Pulmonary artery endothelial cell (primary cell): ENCODE measurements around the gene CCDC102B. TPM values are rescaled to one million over a fixed set of nuclear protein-coding genes. Genes with fewer than 3 reads are reported as not detected.
"Not testable (repeated sequence)": the region's sequence is repeated elsewhere in the genome, so short reads cannot be mapped to it uniquely, and the experiment has no call there.

Experiments used
- DNase-seq: peaks from one replicate; pipeline ENCODE4 v3.0.0-alpha.2; 2011; ENCODE audit warnings: low read depth, low spot score
- total RNA-seq: library from RNA; depleted of rRNA; stranded (reverse); fragments of >200 nt; gene quantifications from 2 replicates; pipeline ENCODE4 v1.2.3, GENCODE V29; 2014

The CCDC102B gene
- total RNA-seq, 1 donor from 2014 or later = 1.7 TPM

- DNase-seq = no peak
Observed at GRCh38 chr18:68897286-68897685, 99.4 kb downstream of the CCDC102B start.

GRCh38 chr18:68909579-68909978 lies 111.7 kb downstream of the CCDC102B start:
- DNase-seq = no peak

DNA sequence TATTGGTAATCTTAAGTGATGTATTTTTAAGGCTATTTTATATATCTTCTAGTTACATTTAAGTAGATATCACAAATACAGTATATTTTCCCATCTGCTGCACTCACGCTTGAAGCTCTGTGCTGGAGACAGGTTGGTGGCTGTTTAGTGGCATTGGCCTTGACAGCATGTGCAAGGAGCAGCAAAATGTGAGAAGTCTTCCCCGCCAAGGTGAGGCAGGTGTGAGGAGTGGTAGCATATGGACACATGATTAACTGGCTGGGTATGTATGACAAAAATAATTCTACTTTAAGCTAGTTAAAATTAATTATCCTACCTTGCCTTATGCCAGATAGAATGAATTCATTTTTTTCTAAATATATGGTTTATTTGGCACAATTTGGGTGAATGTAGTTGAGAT lies 117.2 kb downstream of the CCDC102B start:
- no peak for DNase-seq

- no peak for DNase-seq
Observed at GRCh38 chr18:68916734-68917133, 118.9 kb downstream of the CCDC102B start.

DNA sequence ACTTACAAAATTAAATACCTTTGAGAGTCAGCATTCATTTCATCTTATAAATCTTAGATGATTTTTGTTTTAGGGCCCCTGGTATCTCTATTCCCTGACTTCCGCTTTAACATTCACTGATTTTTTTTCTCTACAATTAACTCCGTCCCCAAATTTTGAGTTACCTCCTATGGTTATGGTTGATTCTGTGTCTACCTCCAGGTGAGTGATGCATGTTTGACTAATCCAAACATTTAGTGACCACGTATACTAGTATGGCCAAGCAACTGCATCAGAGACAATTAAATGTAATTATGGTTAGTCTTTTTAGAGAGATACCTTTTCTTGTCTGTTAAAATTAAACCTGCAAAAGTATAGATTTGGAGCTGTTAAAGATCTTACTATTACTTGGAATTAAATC lies 120.3 kb downstream of the CCDC102B start:
- DNase-seq = no peak

- DNase-seq = no peak
Observed at GRCh38 chr18:68919900-68920299, 122.0 kb downstream of the CCDC102B start.

DNA sequence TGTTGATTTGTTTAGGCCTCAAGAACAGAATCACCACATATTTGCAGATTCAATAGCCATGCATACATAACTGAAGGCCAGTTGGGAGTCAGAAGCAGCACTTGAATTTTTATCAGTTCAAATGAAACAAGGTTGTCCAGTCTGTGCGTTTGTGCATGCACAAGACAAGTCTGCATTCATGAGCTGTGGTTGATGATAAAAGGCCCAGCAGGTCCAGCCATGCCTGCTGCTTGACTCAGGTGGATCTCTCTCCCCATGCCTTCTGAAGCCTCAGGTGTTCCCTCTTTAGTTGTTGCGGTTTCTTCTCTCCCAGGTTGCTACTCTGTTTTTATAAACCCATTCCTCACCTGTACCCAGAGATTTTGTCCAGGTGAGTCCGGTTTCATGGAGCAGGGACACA lies 124.5 kb downstream of the CCDC102B start:
- DNase-seq = no peak

GRCh38 chr18:68925268-68925667 lies 127.4 kb downstream of the CCDC102B start:
- DNase-seq = no peak

GRCh38 chr18:68928762-68929675 lies 131.1 kb downstream of the CCDC102B start:
- DNase-seq = no peak

DNA sequence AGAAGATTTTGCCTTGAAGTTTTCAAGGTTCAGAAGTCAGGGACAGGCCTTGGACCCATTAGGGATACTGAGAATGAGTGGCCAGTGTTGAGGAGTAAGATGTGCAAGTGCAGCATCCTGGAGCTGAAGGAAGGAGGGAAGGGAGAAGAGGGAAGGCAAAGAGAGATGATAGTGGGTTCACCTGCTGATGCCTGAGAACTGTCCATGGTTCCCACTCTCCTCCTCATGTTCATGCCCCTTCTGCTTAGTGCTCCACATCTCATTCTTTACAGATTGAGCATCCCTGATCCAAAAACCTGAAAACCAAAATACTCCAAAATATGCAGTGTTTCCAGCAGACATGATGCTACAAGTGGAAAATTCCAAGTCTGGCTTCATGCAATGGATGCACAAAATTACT lies 137.8 kb downstream of the CCDC102B start:
- no peak for DNase-seq

- DNase-seq = no peak
Observed at GRCh38 chr18:68937029-68937599, 139.2 kb downstream of the CCDC102B start.

DNA sequence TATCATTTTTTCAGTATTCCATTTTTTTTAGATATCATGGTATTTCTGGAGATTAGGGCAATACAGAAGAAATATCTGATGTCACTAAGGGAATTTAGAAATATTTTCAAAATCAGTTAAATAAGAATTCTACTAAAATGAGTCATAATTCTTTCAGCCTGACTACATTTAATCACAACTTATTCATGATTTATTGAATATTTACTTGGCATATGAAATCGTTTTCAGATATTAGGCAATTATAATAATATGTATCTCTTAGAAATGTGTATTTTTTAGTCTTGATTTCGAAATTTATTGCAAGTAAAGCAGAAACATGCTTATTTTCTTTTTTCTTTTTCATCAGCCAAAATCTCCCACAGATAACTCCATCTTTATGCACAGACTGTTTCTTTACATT lies 142.2 kb downstream of the CCDC102B start:
- DNase-seq = no peak

DNA sequence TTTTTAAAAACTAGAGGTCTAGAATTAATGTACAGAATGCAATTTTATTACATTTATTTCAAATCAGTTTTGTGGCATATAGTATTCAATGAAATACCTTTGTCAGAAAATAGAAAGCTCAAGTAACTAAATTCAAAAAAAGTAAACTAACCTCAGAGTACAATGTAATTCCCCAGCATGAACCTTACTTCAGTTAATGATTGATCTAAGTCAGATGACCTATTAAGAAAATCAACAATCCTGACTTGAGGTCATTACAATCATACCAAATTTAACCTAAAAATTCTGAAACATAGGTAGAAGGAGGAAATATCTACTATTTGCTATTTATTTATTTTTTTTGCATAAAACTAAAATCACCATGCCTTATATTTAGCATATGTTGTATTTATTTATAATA lies 142.9 kb downstream of the CCDC102B start:
- no peak for DNase-seq

DNA sequence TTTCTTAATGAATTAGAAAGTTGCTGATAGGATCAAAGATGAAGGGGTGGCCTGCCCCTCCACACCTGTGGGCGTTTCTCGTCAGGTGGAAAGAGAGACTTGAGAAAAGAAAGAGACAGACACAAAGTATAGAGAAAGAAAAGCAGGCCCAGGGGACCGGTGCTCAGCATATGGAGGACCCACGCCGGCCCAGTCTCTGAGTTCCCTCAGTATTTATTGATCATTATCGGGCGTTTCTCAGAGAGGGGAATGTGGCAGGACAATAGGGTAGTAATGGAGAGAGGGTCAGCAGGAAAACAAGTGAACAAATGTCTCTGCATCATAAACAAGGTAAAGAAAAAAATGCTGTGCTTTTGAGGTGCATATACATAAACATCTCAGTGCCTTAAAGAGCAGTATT lies 144.3 kb downstream of the CCDC102B start:
- no peak for DNase-seq

- not testable (repeated sequence) for DNase-seq
Observed at GRCh38 chr18:68943861-68944260, 146.0 kb downstream of the CCDC102B start.

DNA sequence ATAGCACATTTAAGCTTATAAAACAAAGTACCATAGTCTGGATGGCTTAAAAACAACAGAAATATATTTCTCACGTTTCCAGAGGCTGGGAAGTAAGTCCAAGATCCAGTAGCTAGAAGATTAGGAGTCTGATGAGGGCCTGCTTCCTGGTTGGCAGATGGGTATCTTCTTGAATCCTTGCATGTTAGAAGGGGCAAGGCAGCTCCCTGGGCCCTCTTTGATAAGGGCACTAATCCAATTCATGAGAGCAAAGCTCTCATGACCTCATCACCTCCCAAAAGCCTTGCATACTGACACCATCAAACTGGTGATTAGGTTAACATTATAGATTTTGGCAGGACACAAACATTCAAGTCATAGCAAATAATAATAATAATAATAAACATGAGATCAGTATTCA lies 146.4 kb downstream of the CCDC102B start:
- DNase-seq = no peak

GRCh38 chr18:68944826-68945225 lies 146.9 kb downstream of the CCDC102B start:
- DNase-seq = no peak

- no peak for DNase-seq
Observed at GRCh38 chr18:68948622-68949021, 150.7 kb downstream of the CCDC102B start.

DNA sequence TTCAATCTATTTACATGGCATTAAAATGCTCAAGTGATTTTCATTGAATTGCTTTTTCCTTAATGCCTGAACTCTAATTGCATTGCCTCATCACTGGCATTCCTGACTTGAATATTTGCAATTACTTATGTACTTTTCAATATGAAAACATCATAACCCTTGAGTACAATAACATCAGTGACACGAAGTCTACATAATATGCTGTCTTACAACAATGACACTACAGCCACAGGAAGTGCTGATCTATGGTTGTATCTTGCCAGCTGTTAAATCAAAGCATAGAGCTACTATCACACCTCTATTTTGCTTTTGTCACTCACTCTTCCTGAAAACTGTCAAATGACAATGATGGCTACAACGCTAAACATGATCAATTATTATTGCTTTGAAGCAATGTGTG lies 156.9 kb downstream of the CCDC102B start:
- DNase-seq = no peak

- DNase-seq = no peak
Observed at GRCh38 chr18:68956650-68957049, 158.8 kb downstream of the CCDC102B start.

GRCh38 chr18:68960355-68960754 lies 162.5 kb downstream of the CCDC102B start:
- DNase-seq = no peak

GRCh38 chr18:68962623-68963022 lies 164.7 kb downstream of the CCDC102B start:
- DNase-seq = no peak

DNA sequence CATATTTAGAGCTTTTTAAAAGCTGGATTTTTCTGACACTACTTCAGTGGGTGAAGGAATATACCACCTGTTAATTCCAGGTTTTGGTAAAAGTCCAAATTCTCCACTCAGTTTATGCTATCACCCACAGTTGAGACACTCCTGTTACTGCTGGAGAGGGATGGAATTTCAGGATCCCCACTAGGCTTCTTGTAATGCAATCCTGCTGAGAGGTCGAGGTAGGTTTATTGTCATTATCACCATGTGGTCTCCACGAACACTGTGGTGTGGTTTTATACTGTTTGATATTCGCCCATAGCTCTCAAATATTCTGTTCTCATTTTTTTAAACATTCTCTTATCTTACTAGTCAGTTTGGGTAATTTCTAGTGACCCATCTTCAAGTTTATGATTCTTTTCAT lies 167.9 kb downstream of the CCDC102B start:
- no peak for DNase-seq
